HG02938 (cell line): Measurements from ENCODE around the gene ERGIC1.
"Not testable (repeated sequence)": the region's sequence is repeated elsewhere in the genome, so short reads cannot be mapped to it uniquely, and the experiment has no call there.

Source experiments
- ATAC-seq: cut with Tn5 transposase; IDR thresholded peaks from one replicate; pipeline ENCODE4 v1.9.1; 2021; ENCODE audit warnings: mild to moderate bottlenecking, moderate library complexity; ENCODE audit not compliant: unreplicated experiment

Gene ERGIC1

DNA sequence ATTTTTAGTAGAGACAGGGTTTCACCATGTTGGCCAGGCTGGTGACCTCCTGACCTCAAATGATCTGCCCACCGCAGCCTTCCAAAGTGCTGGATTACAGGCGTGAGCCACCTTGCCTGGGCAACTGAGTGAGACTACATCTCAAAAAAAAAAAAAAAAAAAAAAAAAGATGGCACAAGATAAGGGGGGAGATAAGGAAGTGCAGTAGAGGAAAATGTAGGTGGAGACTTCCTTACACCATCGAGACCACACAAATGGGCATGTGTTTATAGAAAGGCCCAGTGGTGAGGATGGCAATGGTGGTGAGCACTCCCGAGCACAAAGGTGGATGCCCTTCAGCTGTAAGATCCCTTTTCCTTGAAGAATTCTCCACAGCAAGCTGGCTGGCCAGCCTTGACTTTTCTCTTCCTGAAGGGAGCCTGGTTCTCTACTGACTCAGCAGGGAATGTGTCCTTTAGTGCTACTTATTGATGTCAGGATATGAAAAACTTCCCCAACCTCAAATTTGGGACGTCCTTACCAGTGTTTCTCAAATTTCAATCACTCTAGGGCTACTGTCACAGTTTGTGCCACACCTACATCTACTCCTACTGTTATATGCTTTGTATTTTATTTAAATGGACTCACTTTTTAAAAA lies 28.2 kb downstream of the ERGIC1 start:
- ATAC-seq, result no peak

DNA sequence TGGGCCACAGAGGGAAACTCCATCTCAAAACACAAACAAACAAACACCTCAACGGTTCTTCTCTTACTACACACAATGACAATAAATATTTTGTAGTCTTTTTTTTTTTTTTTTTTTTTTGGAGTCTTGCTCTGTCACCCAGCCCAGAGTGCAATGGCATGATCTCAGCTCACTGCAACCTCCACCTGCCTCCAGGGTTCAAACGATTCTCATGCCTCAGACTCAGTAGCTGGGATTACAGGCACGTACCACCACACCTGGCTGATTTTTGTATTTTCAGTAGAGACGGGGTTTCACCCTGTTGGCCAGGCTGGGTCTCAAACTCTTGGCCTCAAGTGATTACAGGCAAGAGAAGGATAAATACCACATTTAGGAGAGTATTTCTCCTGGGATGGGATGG lies 30.1 kb downstream of the ERGIC1 start:
- ATAC-seq, result not testable (repeated sequence)

DNA sequence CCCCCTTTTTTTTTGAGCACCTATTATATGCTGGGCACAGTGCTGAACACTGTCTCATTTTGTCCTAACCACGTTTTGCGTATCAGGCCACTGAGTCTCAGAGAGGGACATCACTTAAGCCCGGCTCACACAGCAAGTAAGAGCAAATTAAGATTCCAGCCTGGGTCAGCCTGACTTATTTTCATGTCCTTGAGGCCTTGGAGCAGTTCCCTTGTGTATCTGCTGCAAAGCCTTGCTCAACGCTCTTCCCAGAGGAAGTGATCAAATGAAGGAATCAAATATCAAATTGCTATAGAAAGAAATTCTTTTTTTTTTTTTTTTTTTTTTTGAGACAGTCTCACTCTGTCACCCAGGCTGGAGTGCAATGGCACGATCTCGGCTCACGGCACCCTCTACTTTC lies 30.7 kb downstream of the ERGIC1 start:
- ATAC-seq, result no peak

GRCh38 chr5:172866378-172866777 lies 32.3 kb downstream of the ERGIC1 start:
- ATAC-seq, result no peak

- no peak for ATAC-seq
These were observed 33.0 kb downstream of the ERGIC1 start for GRCh38 chr5:172866802-172867748.

- no peak for ATAC-seq
These were observed 33.8 kb downstream of the ERGIC1 start for GRCh38 chr5:172867761-172868435.

- ATAC-seq, result no peak
These were observed 34.4 kb downstream of the ERGIC1 start for GRCh38 chr5:172868436-172868923.

GRCh38 chr5:172868924-172869591 lies 35.0 kb downstream of the ERGIC1 start:
- no peak for ATAC-seq

- no peak for ATAC-seq
These were observed 35.6 kb downstream of the ERGIC1 start for GRCh38 chr5:172869691-172870090.

GRCh38 chr5:172870291-172870714 lies 36.3 kb downstream of the ERGIC1 start:
- no peak for ATAC-seq

GRCh38 chr5:172870715-172871461 lies 36.8 kb downstream of the ERGIC1 start:
- ATAC-seq, result no peak

DNA sequence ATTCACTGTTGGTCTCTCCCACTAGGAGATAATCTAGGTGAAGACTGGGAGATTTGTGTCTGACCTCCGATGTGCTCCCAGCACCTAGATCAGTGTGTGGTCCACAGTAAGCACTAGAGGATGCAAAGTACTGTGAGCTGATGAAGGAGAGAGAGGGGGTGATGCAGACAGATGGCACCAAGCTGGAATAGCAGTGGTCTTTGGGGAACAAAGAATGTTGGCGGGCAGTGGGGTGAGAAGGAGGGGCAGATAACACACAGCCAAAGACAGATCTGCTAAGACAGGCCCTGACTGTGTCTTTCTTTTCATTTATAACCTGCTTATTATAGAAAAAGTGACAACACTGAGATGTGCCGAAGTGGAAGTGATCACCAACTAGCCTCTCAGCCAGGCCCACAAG lies 37.5 kb downstream of the ERGIC1 start:
- ATAC-seq, result no peak

DNA sequence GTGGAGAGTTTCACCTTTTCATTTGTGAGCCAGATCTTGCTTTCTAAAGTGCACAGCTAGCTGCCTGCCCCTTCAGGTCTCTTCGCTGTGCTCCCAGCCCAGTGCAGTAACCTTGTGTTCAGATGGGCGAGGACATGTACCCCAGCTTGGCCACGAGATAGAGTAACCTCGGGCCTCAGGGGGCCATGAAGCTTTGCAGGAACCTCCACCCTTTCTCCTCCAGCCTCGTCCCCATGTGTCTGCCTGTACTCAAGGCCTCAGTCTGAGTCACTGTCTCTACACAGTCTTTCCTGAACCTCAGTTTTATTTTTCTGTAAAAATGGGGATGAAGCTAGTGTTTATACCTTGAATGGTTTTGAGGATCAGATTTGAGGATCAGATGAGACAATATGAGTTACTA lies 37.9 kb downstream of the ERGIC1 start:
- no peak for ATAC-seq

DNA sequence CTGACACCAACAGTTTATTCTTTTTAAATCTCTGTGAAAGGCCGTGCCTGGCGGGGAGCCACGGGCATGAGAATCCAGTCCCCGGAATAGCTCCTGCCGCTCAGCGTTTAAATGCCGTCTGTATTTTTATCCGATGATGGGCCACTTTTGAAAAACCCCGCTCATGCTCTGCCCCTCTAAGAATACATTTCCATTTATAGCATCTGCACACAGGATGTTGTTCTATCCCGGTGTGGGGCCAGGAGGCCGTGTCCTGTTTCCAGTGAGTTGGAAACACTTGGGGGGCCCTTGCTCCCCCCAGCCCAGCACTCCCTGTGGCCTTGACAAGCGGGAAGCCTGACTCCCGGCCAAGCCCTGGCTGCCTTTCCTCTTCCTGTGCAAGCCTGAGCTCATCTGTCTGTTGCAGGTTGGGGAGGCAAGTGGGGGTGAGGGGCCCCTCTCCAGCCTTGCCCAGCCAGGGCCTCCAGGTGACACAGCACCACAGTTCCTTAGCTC lies 39.0 kb downstream of the ERGIC1 start:
- ATAC-seq, result no peak

DNA sequence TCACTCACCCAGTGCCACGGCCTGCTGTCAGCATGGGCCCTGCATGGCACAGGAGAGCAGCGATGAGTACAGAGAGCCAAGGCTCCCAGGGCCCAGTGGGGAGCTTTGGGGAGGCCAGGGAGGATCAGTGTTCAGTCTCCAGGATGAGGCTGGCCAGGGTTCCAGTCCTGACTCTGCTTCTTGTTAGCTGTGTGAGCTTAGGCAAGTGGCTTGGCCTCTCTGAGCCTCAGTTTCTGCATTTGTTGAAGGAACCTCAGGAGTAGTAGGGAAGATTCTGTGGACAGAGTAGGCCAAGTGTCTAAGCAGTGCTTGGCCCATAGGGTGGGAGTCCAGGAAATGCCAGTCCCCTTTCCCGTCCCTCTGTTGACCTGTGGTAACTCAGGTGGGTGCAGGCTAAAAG lies 39.5 kb downstream of the ERGIC1 start:
- no peak for ATAC-seq

- ATAC-seq, result no peak
These were observed 40.8 kb downstream of the ERGIC1 start for GRCh38 chr5:172874647-172875504.

DNA sequence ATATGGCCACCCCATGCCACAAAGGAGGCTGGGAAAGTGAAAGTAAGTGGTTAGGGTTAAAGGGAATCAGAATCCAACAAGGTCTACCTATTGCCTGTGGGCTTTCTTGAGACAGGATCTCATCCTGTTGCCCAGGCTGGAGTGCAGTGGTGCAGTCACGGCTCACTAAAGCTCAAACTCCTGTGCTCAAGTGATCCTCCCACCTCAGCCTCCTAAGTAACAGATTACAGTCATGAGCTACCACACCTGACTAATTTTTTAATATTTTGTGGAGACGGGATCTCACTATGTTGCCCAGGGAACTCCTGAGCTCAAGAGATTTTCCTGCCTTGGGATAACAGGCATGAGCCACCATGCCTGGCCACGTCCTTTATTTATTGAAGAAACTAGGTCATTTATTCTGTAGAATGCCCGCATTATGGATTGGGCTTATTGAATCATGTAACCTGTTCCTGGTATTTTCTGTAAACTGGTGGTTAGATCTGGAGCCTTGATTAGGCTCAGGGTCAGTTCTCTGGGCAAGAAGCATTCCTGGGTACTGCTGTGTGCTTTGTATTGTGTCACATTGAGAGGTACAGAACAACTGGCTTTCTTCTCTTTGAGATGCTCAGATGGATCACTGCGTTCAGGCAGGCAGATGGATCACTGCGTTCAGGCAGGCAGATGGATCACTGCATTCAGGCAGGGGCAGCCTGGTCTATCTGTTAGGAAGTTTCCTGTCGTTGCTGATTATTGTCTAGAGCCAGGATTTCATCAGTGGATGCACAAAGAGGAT lies 41.6 kb downstream of the ERGIC1 start:
- ATAC-seq, result no peak

DNA sequence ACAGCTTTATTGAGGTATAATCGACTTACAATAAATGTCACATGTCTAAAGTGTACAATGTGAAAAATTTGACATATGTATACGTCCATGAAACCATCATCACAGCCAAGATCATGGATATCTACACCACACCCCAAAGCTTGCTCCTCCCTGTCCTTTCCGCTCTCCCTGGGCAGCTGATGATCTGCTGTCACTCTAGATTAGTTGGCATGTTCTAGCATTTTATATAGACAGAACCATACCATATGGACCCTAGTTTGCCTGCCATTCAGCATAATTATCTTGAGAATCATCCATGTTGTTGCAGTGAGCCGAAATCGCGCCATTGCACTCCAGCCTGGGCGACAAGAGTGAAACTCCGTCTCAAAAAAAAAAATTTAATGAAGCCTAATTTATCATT lies 42.5 kb downstream of the ERGIC1 start:
- ATAC-seq, result no peak
